Measurements from ENCODE around the gene PLA1A. TPM values are rescaled to one million over a fixed set of nuclear protein-coding genes. Genes with fewer than 3 reads are reported as not detected.
"Not testable (repeated sequence)": the region's sequence is repeated elsewhere in the genome, so short reads cannot be mapped to it uniquely, and the experiment has no call there.

The PLA1A gene
- total RNA-seq, 1 experiment from 2014 or later = 0.75 TPM

DNA sequence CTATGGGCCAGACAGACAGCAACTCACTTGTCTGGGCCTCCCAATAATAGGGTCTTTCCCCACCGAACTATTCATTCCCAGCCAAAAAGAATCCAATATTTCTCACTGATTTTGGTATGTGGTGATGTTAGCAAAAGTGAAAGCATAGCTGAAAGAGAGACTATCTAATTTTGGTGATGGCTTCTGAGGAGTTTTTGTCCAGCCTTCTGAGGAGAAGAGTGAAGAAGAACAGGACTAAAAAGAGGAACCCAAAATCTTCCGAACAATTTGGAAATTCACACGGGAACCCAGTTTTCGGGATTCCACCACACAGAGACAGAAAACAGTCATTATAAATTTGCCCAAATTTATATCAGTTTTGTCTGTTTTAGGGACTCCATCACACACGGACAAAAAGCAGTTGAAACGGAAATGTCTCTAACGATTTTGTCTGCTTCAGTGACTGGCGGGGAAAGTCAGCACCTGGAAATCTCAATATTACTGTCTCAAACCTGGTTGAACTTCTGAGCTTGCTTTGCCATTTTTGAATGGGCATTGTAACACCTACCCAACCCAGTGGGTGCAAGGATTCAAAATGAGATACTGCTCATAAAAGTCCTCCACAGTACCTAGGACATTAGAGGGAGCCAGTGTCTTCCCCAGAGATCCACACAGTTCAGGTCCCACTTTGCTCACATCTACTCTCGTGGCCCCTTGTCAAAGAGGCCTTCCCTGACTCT is 47.3 kb upstream of the PLA1A start:
- Mint-ChIP-seq H3K27me3 (ENCODE audit: insufficient read depth, unreplicated experiment) (peaks cover under 1% of the 10 kb centered on the region), H3K27ac (ENCODE audit: unreplicated experiment) (no peak overlapping the region), H3K4me1 (ENCODE audit: low read depth, unreplicated experiment) (no peaks in the 10 kb centered on the region), H3K4me3 (ENCODE audit: unreplicated experiment) (no peak overlapping the region), H3K9me3 (ENCODE audit: unreplicated experiment) (no peaks in the 10 kb centered on the region), H3K36me3 (ENCODE audit: insufficient read depth, unreplicated experiment) (no peaks in the 10 kb centered on the region)
- TF ChIP-seq, protein P1, sequence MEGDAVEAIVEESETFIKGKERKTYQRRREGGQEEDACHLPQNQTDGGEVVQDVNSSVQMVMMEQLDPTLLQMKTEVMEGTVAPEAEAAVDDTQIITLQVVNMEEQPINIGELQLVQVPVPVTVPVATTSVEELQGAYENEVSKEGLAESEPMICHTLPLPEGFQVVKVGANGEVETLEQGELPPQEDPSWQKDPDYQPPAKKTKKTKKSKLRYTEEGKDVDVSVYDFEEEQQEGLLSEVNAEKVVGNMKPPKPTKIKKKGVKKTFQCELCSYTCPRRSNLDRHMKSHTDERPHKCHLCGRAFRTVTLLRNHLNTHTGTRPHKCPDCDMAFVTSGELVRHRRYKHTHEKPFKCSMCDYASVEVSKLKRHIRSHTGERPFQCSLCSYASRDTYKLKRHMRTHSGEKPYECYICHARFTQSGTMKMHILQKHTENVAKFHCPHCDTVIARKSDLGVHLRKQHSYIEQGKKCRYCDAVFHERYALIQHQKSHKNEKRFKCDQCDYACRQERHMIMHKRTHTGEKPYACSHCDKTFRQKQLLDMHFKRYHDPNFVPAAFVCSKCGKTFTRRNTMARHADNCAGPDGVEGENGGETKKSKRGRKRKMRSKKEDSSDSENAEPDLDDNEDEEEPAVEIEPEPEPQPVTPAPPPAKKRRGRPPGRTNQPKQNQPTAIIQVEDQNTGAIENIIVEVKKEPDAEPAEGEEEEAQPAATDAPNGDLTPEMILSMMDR (IDR thresholded peaks at IDR 0.05; ENCODE audit: insufficient read depth in 1 of 2, low read depth in 1 of 2, low read length in 1 of 2, severe bottlenecking in 1 of 2, unreplicated experiment in 1 of 2) = no peak
- BruUV-seq (replicated peaks) = no TSS peak
- Histone ChIP-seq H3K9me3 (no peaks in the 10 kb centered on the region), H3K4me1 (no peaks in the 10 kb centered on the region), H3K27me3 (replicated peaks; ENCODE audit: control insufficient read depth, insufficient read depth, low read length) (no peaks in the 10 kb centered on the region), H3K36me3 (ENCODE audit: control insufficient read depth, insufficient read depth, low read length) (no peaks in the 10 kb centered on the region), H3K4me3 (ENCODE audit: low read depth, low read length) (no peak overlapping the region)
- ChIA-PET CTCF (no interaction called here), POLR2A (no interaction called here)
- DNase-seq = no peak
- intact Hi-C loops (cut with micrococcal nuclease; ENCODE audit: unreplicated experiment) = no loop called here

DNA sequence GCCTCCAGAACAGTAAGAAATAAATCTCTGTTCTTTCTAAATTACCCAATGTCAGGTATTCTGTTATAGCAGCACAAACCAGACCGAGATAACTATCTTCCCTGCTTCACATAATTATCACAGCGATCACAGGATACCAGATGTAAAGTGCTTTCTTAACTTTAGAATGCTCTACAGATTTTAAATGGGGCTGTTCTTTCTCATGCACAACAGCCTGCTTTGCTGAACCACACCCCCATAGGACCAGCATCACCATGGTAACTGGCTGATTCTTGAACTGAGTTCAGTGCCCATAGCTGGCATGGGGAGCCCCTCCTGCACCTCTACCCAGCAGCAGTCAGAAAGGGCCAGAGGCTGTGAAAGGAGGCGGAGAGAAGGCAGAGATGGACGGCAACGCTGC is 46.1 kb upstream of the PLA1A start:
- Mint-ChIP-seq H3K4me3 (ENCODE audit: unreplicated experiment) (no peak overlapping the region), H3K9me3 (ENCODE audit: unreplicated experiment) (no peaks in the 10 kb centered on the region), H3K4me1 (ENCODE audit: low read depth, unreplicated experiment) (no peaks in the 10 kb centered on the region), H3K27me3 (ENCODE audit: insufficient read depth, unreplicated experiment) (peaks cover 6% of the 10 kb centered on the region), H3K27ac (ENCODE audit: unreplicated experiment) (no peak overlapping the region), H3K36me3 (ENCODE audit: insufficient read depth, unreplicated experiment) (no peaks in the 10 kb centered on the region)
- Histone ChIP-seq H3K9me3 (no peaks in the 10 kb centered on the region), H3K27me3 (replicated peaks; ENCODE audit: control insufficient read depth, insufficient read depth, low read length) (no peaks in the 10 kb centered on the region), H3K4me1 (no peaks in the 10 kb centered on the region), H3K36me3 (ENCODE audit: control insufficient read depth, insufficient read depth, low read length) (no peaks in the 10 kb centered on the region), H3K4me3 (ENCODE audit: low read depth, low read length) (no peak overlapping the region)
- CTCF ChIA-PET = no interaction called here
- intact Hi-C loops (cut with micrococcal nuclease; ENCODE audit: unreplicated experiment) = no loop called here
- DNase-seq = no peak
- TF ChIP-seq, protein P1 (IDR thresholded peaks at IDR 0.05; ENCODE audit: insufficient read depth in 1 of 2, low read depth in 1 of 2, low read length in 1 of 2, severe bottlenecking in 1 of 2, unreplicated experiment in 1 of 2) = no peak
- POLR2A ChIA-PET = no interaction called here
- BruUV-seq (replicated peaks) = no TSS peak

DNA sequence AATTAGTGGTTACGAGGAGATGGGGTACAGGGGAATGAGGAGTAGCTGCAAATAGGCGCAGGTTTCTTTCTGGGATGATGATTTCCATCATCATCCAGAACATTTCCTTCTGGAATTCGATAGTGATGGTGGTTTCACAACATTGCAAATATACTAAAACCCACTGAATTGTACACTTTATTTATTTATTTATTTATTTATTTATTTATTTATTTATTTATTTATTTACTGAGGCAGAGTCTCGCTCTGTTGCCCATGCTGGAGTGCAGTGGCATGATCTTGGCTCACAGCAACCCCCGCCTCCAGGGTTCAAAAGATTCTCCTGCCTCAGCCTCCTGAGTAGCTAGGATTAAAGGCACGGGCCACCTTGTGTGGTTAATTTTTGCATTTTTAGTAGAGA is 44.8 kb upstream of the PLA1A start:
- H3K36me3 ChIP-seq (ENCODE audit: control insufficient read depth, insufficient read depth, low read length); H3K4me1 Mint-ChIP-seq (ENCODE audit: low read depth, unreplicated experiment); H3K4me3 Mint-ChIP-seq (ENCODE audit: unreplicated experiment); H3K27ac Mint-ChIP-seq (ENCODE audit: unreplicated experiment); DNase-seq; POLR2A ChIA-PET; H3K9me3 ChIP-seq; H3K4me3 ChIP-seq (ENCODE audit: low read depth, low read length); CTCF ChIA-PET; H3K9me3 Mint-ChIP-seq (ENCODE audit: unreplicated experiment); intact Hi-C loops (cut with micrococcal nuclease; ENCODE audit: unreplicated experiment); H3K27me3 ChIP-seq (replicated peaks; ENCODE audit: control insufficient read depth, insufficient read depth, low read length); H3K36me3 Mint-ChIP-seq (ENCODE audit: insufficient read depth, unreplicated experiment); BruUV-seq (replicated peaks); H3K4me1 ChIP-seq: not testable (repeated sequence)
- peaks cover 16% of the 10 kb centered on the region for H3K27me3 Mint-ChIP-seq (ENCODE audit: insufficient read depth, unreplicated experiment)

Data from Caco-2 (cell line).